GM18519 (cell line): ENCODE measurements around the gene WDR59.
"Not testable (repeated sequence)": the region's sequence is repeated elsewhere in the genome, so short reads cannot be mapped to it uniquely, and the experiment has no call there.

Experiments
- ATAC-seq: cut with Tn5 transposase; IDR thresholded peaks from one replicate; pipeline ENCODE4 v1.9.1; 2021; ENCODE audit warnings: mild to moderate bottlenecking, moderate library complexity; ENCODE audit not compliant: unreplicated experiment, low FRiP score

The WDR59 gene

GRCh38 chr16:74984529-74985296 is at the start of gene WDR59:
TSS of gene WDR59 (minus strand) at chr16:74985123. CDS start at chr16:74985017, 106 bp downstream.
- ATAC-seq, result peak; percentile 98

- ATAC-seq, result no peak
Measured at GRCh38 chr16:75032655-75033054, 47.7 kb upstream of the WDR59 start.

- ATAC-seq, result no peak
Measured at GRCh38 chr16:75029854-75030253, 44.9 kb upstream of the WDR59 start.

DNA sequence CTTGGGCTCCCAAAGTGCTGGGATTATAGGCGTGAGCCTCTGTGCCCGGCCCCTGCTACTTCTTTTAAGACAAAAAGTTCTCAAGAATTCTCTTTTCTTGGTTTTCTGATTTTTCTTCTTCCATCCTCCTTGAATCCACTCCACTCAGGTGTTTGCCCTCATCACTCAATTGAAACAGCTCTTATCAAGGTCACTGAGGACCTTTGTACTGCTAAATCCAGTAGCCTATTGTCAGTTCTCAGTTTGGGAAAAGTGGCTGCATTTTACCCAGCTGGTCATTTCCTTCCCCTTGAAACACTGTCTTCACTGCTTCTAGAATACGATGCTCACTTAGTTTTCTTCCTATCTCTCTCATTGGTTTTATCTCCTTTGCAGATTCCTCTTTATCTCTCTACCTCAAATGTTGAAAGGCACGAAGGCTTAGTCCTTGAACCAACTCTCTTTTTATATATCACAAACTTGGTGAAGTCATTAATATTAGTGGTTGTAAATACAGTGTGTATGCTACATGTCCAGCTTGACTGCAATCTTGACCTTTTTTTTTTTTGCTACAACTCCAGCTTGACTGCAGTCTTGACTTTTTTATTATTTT is 43.7 kb upstream of the WDR59 start:
- no peak for ATAC-seq

DNA sequence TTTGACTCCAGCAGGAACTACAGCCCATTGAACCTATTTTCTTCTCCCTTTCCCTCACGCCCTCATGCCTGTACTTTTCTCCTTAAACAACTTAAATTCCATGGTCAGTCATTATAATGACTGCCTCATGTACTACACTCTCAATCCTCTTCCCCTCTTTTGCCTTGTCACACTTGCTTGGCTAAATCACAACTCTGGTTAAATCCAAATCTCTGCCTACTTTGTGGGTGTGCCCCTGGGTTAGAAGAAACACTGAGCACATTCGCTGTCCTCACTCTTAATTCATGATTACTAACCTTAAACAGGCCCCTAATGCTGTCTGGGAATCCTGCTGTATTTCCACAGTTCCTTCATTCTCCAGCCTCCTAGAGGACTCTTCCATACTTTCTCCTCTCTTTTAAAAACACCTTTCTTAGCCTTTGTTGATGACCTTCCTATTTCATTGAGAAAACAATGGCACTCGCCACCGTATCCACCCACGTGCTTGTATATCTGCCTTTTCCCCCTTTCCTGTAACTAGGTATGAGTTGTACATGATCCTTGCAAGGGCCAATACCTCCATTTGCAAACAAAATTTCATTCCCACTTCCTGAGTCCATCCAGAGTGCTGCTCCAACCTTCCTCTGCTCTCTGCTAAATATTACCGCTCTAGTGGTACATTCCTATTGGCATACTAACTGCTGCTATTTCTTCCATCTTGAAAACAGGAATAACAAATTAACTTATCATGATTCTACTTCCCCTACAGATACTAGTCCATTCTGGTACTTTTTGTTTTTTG is 42.8 kb upstream of the WDR59 start:
- no peak for ATAC-seq

DNA sequence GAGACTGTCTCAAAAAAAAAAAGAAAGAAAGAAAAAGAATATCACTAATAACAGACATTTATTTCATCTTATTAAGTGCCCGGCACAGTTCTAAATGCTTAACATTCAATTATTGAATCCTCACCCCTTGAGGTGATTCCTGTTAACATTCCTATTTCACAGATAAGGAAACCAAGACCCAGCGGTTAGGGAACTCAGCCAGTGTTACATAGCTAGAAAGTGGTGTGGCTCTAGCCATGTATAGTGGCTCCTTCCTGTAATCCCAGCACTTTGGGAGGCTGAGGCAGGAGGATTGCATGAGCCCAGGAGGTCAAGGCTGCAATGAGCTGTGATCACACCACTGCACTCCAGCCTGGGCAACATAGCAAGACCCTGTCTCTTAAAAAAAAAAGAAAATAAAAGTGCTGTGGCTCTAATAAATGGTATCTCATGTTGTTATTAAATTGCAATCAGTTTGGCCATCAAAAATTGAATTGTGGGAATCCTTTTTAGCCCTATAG is 42.0 kb upstream of the WDR59 start:
- no peak for ATAC-seq

DNA sequence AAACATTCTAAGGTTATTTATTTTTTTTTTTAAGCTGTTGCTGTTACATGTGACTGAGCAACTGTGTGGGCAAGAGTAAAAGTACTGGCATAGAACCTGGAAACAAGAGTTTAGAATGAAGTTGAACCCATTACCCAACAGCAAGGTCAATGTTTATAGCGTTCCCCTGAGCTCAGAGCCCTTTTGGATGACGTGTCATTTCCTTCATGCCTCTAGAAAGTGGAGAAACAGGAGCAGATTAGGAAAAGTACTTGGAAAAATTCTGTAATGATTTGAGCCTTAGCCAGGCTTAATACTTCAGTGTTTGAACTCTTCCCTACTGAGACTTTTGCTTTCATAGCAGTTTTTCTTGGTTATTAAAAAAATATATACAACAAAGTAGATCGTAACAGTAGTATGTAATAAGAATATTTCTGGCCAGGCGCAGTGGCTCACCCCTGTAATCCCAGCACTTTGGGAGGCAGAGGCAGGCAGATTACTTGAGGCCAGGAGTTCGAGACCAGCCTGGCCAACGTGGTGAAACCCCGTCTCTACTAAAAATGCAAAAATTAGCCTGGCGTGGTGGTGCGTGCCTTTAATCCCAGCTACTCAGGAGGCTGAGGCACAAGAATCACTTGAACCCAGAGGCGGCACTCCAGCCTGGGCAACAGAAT is 41.4 kb upstream of the WDR59 start:
- not testable (repeated sequence) for ATAC-seq

DNA sequence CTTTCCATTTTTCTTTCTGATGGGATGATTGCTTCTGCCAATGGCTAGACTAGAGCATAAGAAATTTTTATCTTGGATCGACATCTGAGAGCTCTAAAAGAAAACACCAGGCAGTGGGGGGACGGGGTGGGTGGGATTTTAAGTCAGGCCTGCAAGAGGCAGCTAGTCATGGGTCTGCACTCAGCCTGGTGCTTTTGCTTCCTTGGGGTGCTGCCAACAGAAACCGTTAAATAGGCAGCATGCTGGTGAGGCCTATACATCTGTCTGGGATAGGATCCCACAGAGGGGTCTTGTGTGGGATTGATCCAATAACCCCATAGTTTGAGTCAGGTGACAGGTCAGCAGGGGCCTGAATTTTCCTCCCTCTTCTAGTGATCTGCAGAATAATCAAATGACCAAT is 40.8 kb upstream of the WDR59 start:
- ATAC-seq, result no peak

GRCh38 chr16:75024594-75024993 is 39.7 kb upstream of the WDR59 start:
- no peak for ATAC-seq

DNA sequence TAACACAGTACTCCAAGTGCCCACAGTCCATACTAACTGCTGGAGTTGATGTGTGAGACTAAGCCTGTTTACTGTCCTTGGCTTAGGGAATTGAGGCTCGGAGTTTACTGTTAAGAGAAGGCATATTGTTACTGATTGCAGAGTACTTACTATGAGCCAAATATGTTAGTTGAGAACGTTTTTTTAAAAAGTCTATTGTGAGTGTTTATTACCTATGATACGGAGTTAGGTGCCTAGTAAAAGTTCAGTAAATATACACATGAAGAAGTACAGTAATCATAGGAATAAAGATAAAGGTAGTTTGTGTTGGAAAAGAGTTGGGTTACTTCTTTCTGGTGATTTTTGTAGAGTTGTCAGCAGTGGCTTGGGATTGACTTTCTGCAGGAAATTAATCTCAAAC is 39.3 kb upstream of the WDR59 start:
- ATAC-seq, result no peak

GRCh38 chr16:75023009-75023408 is 38.1 kb upstream of the WDR59 start:
- no peak for ATAC-seq

GRCh38 chr16:75022567-75022966 is 37.6 kb upstream of the WDR59 start:
- no peak for ATAC-seq

DNA sequence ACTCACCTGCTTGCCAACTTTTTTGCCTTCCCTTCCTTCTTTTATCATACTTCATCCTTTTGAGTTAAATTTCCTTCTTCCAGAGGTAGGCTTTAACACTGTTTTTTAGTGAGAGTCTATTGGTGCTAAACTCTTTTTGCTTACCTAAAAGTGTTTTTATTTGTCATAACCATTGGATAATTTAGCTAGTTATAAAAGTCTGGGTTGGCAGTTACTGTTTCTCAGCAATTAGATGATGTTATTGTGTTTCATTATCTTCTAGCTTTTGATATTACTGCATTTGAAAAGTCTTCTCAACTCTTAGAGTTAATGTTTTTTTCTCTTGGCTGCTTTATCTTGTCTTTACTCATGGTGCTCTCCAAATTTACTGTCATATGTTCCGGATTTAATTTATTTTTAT is 36.5 kb upstream of the WDR59 start:
- no peak for ATAC-seq

- no peak for ATAC-seq
Measured at GRCh38 chr16:75019586-75019985, 34.7 kb upstream of the WDR59 start.

DNA sequence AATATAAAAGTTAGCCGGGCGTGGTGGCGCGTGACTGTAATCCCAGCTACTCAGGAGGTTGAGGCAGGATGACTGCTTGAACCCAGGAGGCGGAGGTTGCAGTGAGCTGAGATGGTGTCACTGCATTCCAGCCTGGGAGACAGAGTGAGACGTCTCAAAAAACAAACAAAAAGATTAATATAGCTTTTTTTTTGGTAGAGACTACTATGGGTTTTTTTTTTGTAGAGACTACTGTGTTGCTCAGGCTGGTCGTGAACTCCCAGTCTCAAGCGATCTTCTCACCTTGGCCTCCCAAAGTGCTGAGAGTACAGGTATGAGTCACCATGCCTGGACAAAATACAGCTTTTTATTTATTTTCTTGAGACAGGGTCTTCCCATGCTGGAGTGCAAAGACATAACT is 34.1 kb upstream of the WDR59 start:
- no peak for ATAC-seq

DNA sequence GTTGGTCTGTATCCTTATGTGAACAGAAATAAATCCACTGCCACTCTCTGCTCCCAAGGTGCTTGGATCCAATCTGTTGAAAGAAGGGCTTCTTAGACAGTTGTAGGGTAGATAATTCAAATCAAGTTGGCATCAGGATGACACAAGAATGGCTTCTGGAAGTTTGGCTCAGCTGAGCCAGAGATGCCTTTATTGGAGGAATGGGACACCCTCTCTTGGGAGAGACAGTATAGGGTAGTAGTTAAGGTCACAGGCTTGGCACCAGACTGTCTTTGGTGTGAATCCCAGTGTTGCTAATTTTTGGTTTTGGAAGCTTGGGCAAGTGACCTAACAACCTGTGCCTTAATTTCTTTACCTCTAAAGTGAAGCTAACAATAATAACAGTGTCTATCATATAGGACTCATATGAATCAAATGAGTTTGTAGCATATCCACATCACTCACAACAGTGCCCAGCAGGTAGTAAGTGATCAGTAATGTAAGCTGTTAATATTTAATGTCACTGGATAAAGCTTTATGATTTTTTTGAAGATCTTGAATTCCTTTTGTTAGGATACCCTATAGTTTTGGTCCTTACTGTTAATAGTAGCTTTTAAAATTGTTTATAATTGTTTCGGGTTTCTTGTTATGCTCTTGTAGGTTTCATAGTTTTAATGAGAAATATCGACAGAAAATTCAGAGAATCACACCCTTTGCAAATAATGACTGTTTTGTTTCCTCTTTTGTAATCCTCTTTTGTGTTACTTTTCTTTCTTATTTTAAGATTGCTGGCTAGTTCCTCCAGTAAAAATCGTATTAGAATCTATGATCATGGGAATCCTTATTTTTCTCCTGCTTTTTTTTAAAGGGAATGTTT is 33.0 kb upstream of the WDR59 start:
- ATAC-seq, result no peak

DNA sequence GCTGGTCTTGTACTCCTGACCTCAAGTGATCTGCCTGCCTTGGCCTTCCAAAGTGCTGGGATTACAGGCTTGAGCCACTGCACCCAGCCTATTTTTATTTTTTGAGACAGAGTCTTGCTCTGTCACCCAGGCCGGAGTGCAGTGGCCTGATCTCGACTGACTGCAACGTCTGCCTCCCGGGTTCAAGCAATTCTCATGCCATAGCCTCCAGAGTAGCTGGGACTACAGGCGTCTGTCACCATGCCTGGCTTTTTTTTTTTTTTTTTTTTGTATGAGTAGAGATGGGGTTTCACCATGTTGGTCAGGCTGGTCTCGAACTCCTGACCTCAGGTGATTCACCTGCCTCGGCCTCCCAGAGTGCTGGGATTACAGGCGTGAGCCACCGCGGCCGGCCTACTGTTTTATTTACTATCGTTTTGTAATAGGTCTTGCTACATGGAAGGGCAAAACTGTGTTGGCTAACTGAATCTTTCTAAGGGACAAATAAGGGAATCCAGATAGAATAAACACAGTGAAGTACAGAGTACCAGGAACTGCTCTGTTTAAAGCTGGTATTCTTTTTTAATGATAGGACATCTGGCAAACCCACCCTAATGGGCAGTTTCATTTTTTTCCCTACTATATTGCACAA is 31.6 kb upstream of the WDR59 start:
- ATAC-seq, result not testable (repeated sequence)

- ATAC-seq, result no peak
Measured at GRCh38 chr16:75014318-75014717, 29.4 kb upstream of the WDR59 start.

GRCh38 chr16:75013123-75013522 is 28.2 kb upstream of the WDR59 start:
- ATAC-seq, result not testable (repeated sequence)
